ENCODE measurements around the gene CFAP68. TPM values are rescaled to one million over a fixed set of nuclear protein-coding genes. Genes with fewer than 3 reads are reported as not detected.

CFAP68 gene
- total RNA-seq, 5 donors from 2014 or later (not counting 1 experiment from before 2014, with no cell fraction given) = 12.0 to 18.6 (median 16.7) TPM

DNA sequence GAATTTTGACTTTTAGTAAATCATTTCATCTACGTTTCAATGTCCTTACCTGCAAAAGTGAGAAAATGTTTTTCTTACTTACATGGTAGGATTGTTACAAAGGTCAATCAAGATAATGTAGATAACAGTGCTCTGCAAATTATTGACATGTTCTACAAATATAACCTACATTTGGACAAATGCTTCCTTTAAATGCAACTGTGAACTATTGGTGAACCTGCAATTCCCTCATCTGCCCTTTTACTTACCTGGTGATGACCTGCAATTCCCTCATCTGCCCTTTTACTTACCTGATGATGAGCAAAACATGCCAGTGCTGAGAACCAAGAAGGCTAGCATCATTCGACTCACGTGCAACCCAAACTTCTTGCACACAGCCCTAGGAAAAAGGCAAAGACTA, 19.1 kb upstream of the CFAP68 start:
- no peaks in the 10 kb centered on the region for H3K27me3 ChIP-seq (replicated peaks in 1 of 2; ENCODE audit: control insufficient read depth in 2 of 2, extremely low read depth in 1 of 2, insufficient read depth in 2 of 2, low read length in 1 of 2)
- H3K36me3 ChIP-seq (ENCODE audit: control insufficient read depth in 2 of 2, extremely low read depth in 1 of 2, insufficient read depth in 1 of 2, low read length in 1 of 2) = peaks cover 14 to 61% of the 10 kb centered on the region in 2 donors
- POLR2A ChIA-PET = no interaction called here
- no peaks in the 10 kb centered on the region for H3K27me3 Mint-ChIP-seq
- no peaks in the 10 kb centered on the region for H3K9me3 Mint-ChIP-seq
- H3K27ac ChIP-seq (ENCODE audit: low read length) = no peak overlapping the region
- H3K4me3 ChIP-seq (ENCODE audit: control insufficient read depth in 1 of 2, extremely low read depth in 1 of 2, low read length in 1 of 2) = no peak overlapping the region
- ATAC-seq (replicated peaks in 1 of 4) = no peak
- H3K4me3 Mint-ChIP-seq = no peak overlapping the region
- CTCF ChIA-PET = interaction anchor here (0.8 to 1.6 kb wide), 3 partner anchors 14 to 99 kb away, joined by 3 to 4 read pairs (median 3); no protein-coding TSS in a partner anchor
- no peak for DNase-seq
- H3K27ac Mint-ChIP-seq = no peak overlapping the region
- no peaks in the 10 kb centered on the region for H3K4me1 ChIP-seq (ENCODE audit: control insufficient read depth in 1 of 2, extremely low read depth in 1 of 2, insufficient read depth in 2 of 2, low read length in 2 of 2)
- H3K9me3 ChIP-seq = no peaks in the 10 kb centered on the region
- no CpG with 5 or more reads among the region's 3 CpGs for WGBS (ENCODE audit: insufficient coverage)
- H3K36me3 Mint-ChIP-seq = peaks cover 53% of the 10 kb centered on the region
- H3K4me1 Mint-ChIP-seq = no peaks in the 10 kb centered on the region

DNA sequence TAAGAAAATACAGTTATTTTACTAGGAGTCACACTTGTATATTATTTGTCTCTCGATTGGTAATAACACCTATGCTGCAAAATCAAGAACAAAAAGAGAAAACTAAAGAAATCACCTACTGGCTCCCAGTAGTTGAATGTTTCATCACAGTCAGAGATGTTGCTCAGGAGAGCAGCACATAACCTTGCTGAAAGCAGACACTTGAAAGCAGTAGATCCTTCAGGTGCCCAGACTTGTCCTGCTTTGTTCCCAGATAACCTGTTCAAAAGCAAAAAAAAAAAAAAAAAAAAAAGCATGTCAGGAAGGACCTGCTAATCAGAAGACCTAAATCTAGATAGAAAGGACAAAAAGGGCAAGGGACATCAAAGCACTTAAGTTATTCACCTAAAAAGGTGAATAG, 9.2 kb upstream of the CFAP68 start:
- CTCF ChIA-PET = interaction anchor here (0.6 to 2.8 kb wide), 9 partner anchors 11 to 1574 kb away, joined by 3 to 20 read pairs (median 5); partner anchors contain the start of genes CFAP68 (in 1 of the 2) and PPP2R1B (in 1 of the 2)
- Mint-ChIP-seq H3K27me3 (no peaks in the 10 kb centered on the region), H3K4me3 (peak overlapping the region; percentile 32 to 91 (median 34)), H3K36me3 (peaks cover 37% of the 10 kb centered on the region), H3K27ac (no peak overlapping the region), H3K4me1 (peaks cover 18 to 26% (median 22%) of the 10 kb centered on the region in 3 donors), H3K9me3 (no peaks in the 10 kb centered on the region)
- DNase-seq (no peak), ATAC-seq (replicated peaks in 1 of 4) (no peak)
- Histone ChIP-seq H3K36me3 (ENCODE audit: control insufficient read depth in 2 of 2, extremely low read depth in 1 of 2, insufficient read depth in 1 of 2, low read length in 1 of 2) (peaks cover 0 to 37% of the 10 kb centered on the region in 2 donors), H3K4me3 (ENCODE audit: control insufficient read depth in 1 of 2, extremely low read depth in 1 of 2, low read length in 1 of 2) (no peak overlapping the region), H3K4me1 (ENCODE audit: control insufficient read depth in 1 of 2, extremely low read depth in 1 of 2, insufficient read depth in 2 of 2, low read length in 2 of 2) (peaks cover 4 to 8% of the 10 kb centered on the region in 2 experiments), H3K27ac (ENCODE audit: low read length) (peak overlapping the region; percentile 76), H3K27me3 (replicated peaks in 1 of 2; ENCODE audit: control insufficient read depth in 2 of 2, extremely low read depth in 1 of 2, insufficient read depth in 2 of 2, low read length in 1 of 2) (no peaks in the 10 kb centered on the region), H3K9me3 (no peaks in the 10 kb centered on the region)
- WGBS (ENCODE audit: insufficient coverage) = no CpG with 5 or more reads among the region's 1 CpG
- POLR2A ChIA-PET = interaction anchor here (0.6 to 1.2 kb wide), 4 partner anchors 67 to 205 kb away, joined by 3 to 16 read pairs (median 12); partner anchors contain the start of gene DIXDC1 (in 1 of the 2)

DNA sequence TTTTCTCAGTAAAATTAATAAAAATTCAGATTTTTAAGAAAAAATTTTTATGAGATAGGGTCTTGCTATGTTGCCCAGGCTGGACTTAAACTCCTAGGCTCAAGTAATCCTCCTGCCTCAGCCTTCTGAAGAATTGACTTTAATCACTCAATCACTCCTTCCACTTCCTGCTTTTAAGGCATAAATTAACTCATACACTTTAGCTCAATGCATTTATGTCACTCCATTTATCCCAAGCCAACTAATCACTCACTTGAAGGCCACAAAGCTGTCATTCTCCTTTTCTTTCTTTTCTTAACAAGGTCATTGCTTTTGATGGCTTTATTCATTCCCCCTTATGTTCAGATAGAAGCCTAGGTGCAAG, 8.8 kb upstream of the CFAP68 start:
- ChIA-PET CTCF (interaction anchor here (0.6 to 2.8 kb wide), 10 partner anchors 11 to 1575 kb away, joined by 3 to 20 read pairs (median 6); partner anchors contain the start of genes CFAP68 (in 1 of the 2) and PPP2R1B (in 1 of the 2)), POLR2A (interaction anchor here (0.6 to 1.2 kb wide), 4 partner anchors 67 to 204 kb away, joined by 3 to 16 read pairs (median 12); partner anchors contain the start of gene DIXDC1 (in 1 of the 2))
- peak overlapping the region; percentile 90 to 94 (median 91) for H3K4me3 Mint-ChIP-seq
- H3K4me1 Mint-ChIP-seq = peaks cover 18 to 26% (median 22%) of the 10 kb centered on the region in 3 donors
- no peaks in the 10 kb centered on the region for H3K27me3 ChIP-seq (replicated peaks in 1 of 2; ENCODE audit: control insufficient read depth in 2 of 2, extremely low read depth in 1 of 2, insufficient read depth in 2 of 2, low read length in 1 of 2)
- peak overlapping the region; percentile 76 for H3K27ac ChIP-seq (ENCODE audit: low read length)
- no peaks in the 10 kb centered on the region for H3K9me3 ChIP-seq
- DNase-seq = no peak
- peaks cover 0 to 39% of the 10 kb centered on the region in 2 donors for H3K36me3 ChIP-seq (ENCODE audit: control insufficient read depth in 2 of 2, extremely low read depth in 1 of 2, insufficient read depth in 1 of 2, low read length in 1 of 2)
- H3K4me1 ChIP-seq (ENCODE audit: control insufficient read depth in 1 of 2, extremely low read depth in 1 of 2, insufficient read depth in 2 of 2, low read length in 2 of 2) = peaks cover 4 to 8% of the 10 kb centered on the region in 2 experiments
- H3K27me3 Mint-ChIP-seq = no peaks in the 10 kb centered on the region
- ATAC-seq (replicated peaks in 1 of 4) = no peak
- H3K27ac Mint-ChIP-seq = peak overlapping the region; percentile 85 to 89
- H3K4me3 ChIP-seq (ENCODE audit: control insufficient read depth in 1 of 2, extremely low read depth in 1 of 2, low read length in 1 of 2) = peak overlapping the region; percentile 72 to 79
- no peaks in the 10 kb centered on the region for H3K9me3 Mint-ChIP-seq
- H3K36me3 Mint-ChIP-seq = peaks cover 34% of the 10 kb centered on the region

DNA sequence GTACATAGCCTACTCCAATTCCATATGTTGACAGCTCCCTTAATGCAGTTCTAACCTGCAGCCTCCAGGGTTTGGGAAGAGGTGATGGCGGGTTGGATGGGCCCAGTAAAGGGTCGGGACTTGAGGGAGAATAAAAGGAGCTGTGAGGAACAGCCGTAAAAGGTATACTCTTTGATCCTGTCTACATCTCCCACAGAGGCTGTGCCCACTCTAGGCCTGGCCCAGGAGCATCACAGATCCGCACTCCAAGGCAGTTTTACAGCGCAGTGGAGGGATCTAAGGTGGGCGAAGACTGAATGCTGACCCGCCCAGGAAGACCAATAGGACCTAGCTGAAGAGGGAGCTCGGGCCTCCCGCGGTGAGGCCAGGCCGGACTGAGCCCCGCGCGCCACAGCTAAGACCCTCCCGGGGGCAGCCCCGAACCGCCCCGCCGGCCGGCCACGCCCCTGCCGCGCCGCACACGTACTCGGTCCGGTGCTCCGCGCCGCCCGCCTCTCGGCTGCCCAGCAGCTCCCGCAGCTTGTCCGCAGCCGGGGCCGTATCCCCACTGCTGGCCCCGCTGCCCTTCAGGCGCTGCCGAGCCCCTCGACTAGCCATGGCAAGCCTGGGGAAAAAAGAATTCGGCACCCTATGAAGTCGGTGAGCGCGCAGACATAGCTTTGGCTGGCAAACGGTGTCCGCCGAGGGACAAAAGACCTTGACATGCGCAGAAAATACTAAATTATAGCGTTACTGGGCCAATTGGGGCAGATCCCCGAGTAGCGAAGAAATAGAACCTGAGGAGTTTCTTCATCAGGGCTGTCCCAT, 8.3 kb upstream of the CFAP68 start, which contains the start of gene ALG9:
Gene ALG9 (minus strand): TSS at position 696 of the 807 bp plus-strand sequence. CDS start 99 bp downstream, at position 597.
- Histone ChIP-seq H3K4me3 (ENCODE audit: control insufficient read depth in 1 of 2, extremely low read depth in 1 of 2, low read length in 1 of 2) (peak within 1 kb of the TSS; percentile 72 to 79), H3K4me1 (ENCODE audit: control insufficient read depth in 1 of 2, extremely low read depth in 1 of 2, insufficient read depth in 2 of 2, low read length in 2 of 2) (peaks cover 4 to 8% of the 10 kb centered on the region in 2 experiments), H3K36me3 (ENCODE audit: control insufficient read depth in 2 of 2, extremely low read depth in 1 of 2, insufficient read depth in 1 of 2, low read length in 1 of 2) (peaks cover 0 to 41% of the 10 kb centered on the region in 2 donors), H3K9me3 (no peaks in the 10 kb centered on the region), H3K27me3 (replicated peaks in 1 of 2; ENCODE audit: control insufficient read depth in 2 of 2, extremely low read depth in 1 of 2, insufficient read depth in 2 of 2, low read length in 1 of 2) (no peaks in the 10 kb centered on the region), H3K27ac (ENCODE audit: low read length) (peak within 1 kb of the TSS; percentile 76)
- peaks cover 33% of the 10 kb centered on the region for H3K36me3 Mint-ChIP-seq
- DNase-seq (peak; percentile 71 to 92 (median 86)), ATAC-seq (replicated peaks in 1 of 4) (peak; percentile 89 to 91 (median 90))
- ChIA-PET CTCF (interaction anchor here (0.5 to 2.8 kb wide), 17 partner anchors 9 to 1442 kb away, joined by 3 to 20 read pairs (median 4); partner anchors contain the start of genes CFAP68 (in 1 of the 2) and PPP2R1B (in 1 of the 2)), POLR2A (interaction anchor here (0.6 to 1.8 kb wide), 8 partner anchors 11 to 274 kb away, joined by 3 to 16 read pairs (median 6); partner anchors contain the start of gene DIXDC1 (in 1 of the 2))
- peak within 1 kb of the TSS; percentile 90 to 94 (median 91) for H3K4me3 Mint-ChIP-seq
- H3K27ac Mint-ChIP-seq = peak within 1 kb of the TSS; percentile 93 to 94
- no peaks in the 10 kb centered on the region for H3K9me3 Mint-ChIP-seq
- no peaks in the 10 kb centered on the region for H3K27me3 Mint-ChIP-seq
- H3K4me1 Mint-ChIP-seq = peaks cover 18 to 26% (median 22%) of the 10 kb centered on the region in 3 donors
- under 1% methylated on average over 48 of the region's 51 CpGs for WGBS (ENCODE audit: insufficient coverage)

DNA sequence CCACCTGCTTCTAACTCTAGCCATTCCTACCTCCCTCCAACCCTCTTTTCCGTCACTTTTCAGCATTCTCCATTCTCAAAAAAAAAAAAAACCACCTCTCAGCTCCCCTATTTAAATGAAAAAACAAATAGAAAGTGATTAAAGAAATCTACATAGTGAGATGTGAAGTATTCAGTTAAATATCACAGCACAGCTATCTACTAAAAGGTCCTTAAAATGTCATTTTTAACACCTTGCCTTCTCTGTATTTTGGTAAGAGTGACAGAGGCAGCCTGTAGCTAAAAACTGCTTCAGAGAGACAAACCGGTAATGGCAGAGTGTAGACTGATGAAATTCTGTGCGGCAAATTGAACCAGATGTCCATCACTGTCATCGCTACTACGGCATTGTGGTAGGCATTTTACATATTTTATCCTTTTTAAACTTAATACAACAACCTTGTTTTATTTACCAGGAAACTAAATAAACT, 7.6 kb upstream of the CFAP68 start:
- ChIA-PET POLR2A (interaction anchor here (0.6 to 1.8 kb wide), 8 partner anchors 8 to 275 kb away, joined by 3 to 13 read pairs (median 4); no protein-coding TSS in a partner anchor), CTCF (interaction anchor here (0.6 to 2.8 kb wide), 15 partner anchors 10 to 1441 kb away, joined by 3 to 20 read pairs (median 4); partner anchors contain the start of genes CFAP68 (in 1 of the 2) and PPP2R1B (in 1 of the 2))
- Mint-ChIP-seq H3K36me3 (peaks cover 28% of the 10 kb centered on the region), H3K4me1 (peaks cover 18 to 24% (median 22%) of the 10 kb centered on the region in 3 donors), H3K27me3 (no peaks in the 10 kb centered on the region), H3K27ac (peak overlapping the region; percentile 93 to 94), H3K9me3 (no peaks in the 10 kb centered on the region), H3K4me3 (peak overlapping the region; percentile 90 to 94 (median 91))
- H3K4me3 ChIP-seq (ENCODE audit: control insufficient read depth in 1 of 2, extremely low read depth in 1 of 2, low read length in 1 of 2) = peak overlapping the region; percentile 72 to 79
- peaks cover 4 to 8% of the 10 kb centered on the region in 2 experiments for H3K4me1 ChIP-seq (ENCODE audit: control insufficient read depth in 1 of 2, extremely low read depth in 1 of 2, insufficient read depth in 2 of 2, low read length in 2 of 2)
- H3K27ac ChIP-seq (ENCODE audit: low read length) = peak overlapping the region; percentile 76
- H3K36me3 ChIP-seq (ENCODE audit: control insufficient read depth in 2 of 2, extremely low read depth in 1 of 2, insufficient read depth in 1 of 2, low read length in 1 of 2) = peaks cover 0 to 41% of the 10 kb centered on the region in 2 donors
- DNase-seq (no peak), ATAC-seq (replicated peaks in 1 of 4) (no peak)
- H3K27me3 ChIP-seq (replicated peaks in 1 of 2; ENCODE audit: control insufficient read depth in 2 of 2, extremely low read depth in 1 of 2, insufficient read depth in 2 of 2, low read length in 1 of 2) = no peaks in the 10 kb centered on the region
- no CpG with 5 or more reads among the region's 5 CpGs for WGBS (ENCODE audit: insufficient coverage)
- H3K9me3 ChIP-seq = no peaks in the 10 kb centered on the region
